SH-SY5Y (cell line): ENCODE measurements around the gene FAM170B.

Source experiments
- GATA2 ChIP-seq: IDR thresholded peaks from 2 replicates; pipeline ENCODE4 v1.6.1; 2011; ENCODE audit warnings: mild to moderate bottlenecking, low read depth, low read length
- GATA3 ChIP-seq: IDR thresholded peaks from 2 replicates; pipeline ENCODE4 v1.6.1; 2011; ENCODE audit warnings: low read depth, mild to moderate bottlenecking, low read length, moderate library complexity

DNA sequence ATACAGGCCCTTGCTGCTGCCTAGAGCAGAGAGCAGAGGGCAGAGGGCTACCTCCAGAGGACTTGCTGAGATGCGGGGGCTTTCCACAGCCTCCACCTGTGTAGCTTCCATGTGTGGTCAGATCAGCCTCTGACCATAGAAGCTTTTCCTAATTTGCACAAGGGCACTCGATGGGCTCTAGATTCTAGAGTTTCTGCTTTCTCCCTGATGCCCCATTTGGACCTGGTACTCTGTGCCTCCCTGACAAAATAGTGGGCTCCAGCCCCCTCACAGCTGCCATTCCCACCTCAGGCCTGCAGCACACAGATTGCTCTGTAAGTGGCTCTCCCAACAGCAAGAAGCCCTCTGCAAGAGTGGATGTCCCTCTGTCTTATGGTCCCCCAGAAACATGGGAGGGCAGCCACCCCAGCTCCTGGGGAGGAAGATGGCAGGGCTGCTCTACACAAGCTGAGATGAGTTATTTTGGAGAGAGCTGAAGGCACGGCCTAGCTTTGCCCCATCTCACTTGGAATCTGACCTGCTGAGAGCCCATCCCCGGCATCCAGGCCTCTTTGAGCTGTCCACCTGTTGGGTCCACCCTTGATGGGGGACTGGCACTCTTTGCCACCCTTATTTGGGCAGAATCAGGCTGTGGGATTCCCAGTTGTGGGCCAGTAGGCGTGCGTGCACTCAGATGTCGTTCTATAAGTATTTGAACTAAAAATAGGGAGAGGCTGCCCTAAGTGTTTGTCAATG lies 37.7 kb upstream of the FAM170B start:
- TF ChIP-seq GATA2 (no peak), GATA3 (no peak)
